Measurements from ENCODE around the gene SLC24A4. TPM values are rescaled to one million over a fixed set of nuclear protein-coding genes. Genes with fewer than 3 reads are reported as not detected.

The SLC24A4 gene
- total and polyA plus RNA-seq, 2 of the 4 experiments (the other 2 are of a cell fraction) = not detected

DNA sequence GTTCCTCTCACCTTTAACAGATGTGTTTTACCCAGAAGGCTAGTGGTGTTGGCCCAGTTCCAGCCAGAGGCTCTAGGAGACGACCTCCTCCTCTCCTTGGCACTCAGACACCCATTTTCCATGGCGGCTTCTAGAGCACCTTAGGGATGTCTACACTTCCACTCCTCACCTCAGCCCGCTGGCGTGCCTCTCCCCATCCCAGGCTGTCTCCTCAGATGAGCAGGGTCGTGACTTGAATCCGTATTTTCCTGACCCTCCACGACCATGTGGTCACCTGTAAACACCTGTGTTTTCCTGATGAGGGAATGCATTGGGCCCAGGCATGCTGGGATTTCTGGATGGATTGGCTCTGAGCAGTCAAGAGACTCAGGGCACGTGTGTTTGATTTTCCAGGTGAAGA is 168.8 kb downstream of the SLC24A4 start:
- WGBS, 2 experiments (ENCODE audit: extremely low coverage in 2 of 2, insufficient read length in 1 of 2) = 57% methylated on average over 2 of the region's 8 CpGs; no CpG with 5 or more reads in 1 of the 2 experiments
- Histone ChIP-seq H3K23ac (ENCODE audit: low read depth, low read length) (no peak overlapping the region), H3K9me3 (ENCODE audit: control insufficient read depth, insufficient read depth, low read length) (no peaks in the 10 kb centered on the region), H2AK9ac (replicated peaks; ENCODE audit: low read depth, low read length, poor library complexity) (no peak overlapping the region), H3K14ac (replicated peaks; ENCODE audit: low read depth, low read length) (no peak overlapping the region), H4K8ac (ENCODE audit: low read depth in 2 of 2, low read length in 2 of 2) (no peak overlapping the region), H3K56ac (ENCODE audit: extremely low read depth, insufficient read depth, low read length) (no peak overlapping the region), H2AFZ (replicated peaks; ENCODE audit: low read length, poor library complexity) (no peak overlapping the region), H3K27ac (ENCODE audit: insufficient read depth, low read length) (no peak overlapping the region), H4K20me1 (ENCODE audit: insufficient read depth, low read length) (no peaks in the 10 kb centered on the region), H3K4me1 (ENCODE audit: control insufficient read depth, insufficient read depth, low read length) (peaks cover 15% of the 10 kb centered on the region), H2BK5ac (ENCODE audit: low read depth, low read length, poor library complexity, severe bottlenecking) (no peak overlapping the region), H4K5ac (ENCODE audit: low read depth, low read length) (no peak overlapping the region), H3K79me1 (ENCODE audit: low read depth in 1 of 2, low read length in 2 of 2) (no peaks in the 10 kb centered on the region), H3K4me3 (ENCODE audit: insufficient read depth, low read depth, low read length) (no peak overlapping the region), H2AK5ac (ENCODE audit: low read depth, low read length) (no peak overlapping the region), H3K36me3 (ENCODE audit: control insufficient read depth, insufficient read depth, low read length) (no peaks in the 10 kb centered on the region), H3K9ac (ENCODE audit: low read depth, low read length) (no peak overlapping the region), H2BK20ac (ENCODE audit: low read depth, low read length) (no peak overlapping the region), H3K4ac (ENCODE audit: low read depth, low read length) (no peak overlapping the region), H3K27me3 (ENCODE audit: control insufficient read depth, insufficient read depth, low read length) (no peaks in the 10 kb centered on the region), H2BK120ac (ENCODE audit: low read depth, low read length) (no peak overlapping the region), H3K18ac (ENCODE audit: low read depth, low read length) (no peak overlapping the region), H2BK15ac (ENCODE audit: low read depth, low read length) (no peak overlapping the region), H3K9me1 (ENCODE audit: insufficient read depth, low read length) (peaks cover 13% of the 10 kb centered on the region), H4K91ac (ENCODE audit: insufficient read depth, low read depth, low read length) (no peak overlapping the region), H3K4me2 (ENCODE audit: low read depth, low read length) (no peak overlapping the region)
- dilution Hi-C loops (cut with HindIII; ENCODE audit: low sequenced_read_pairs, unreplicated experiment) = no loop called here
- ChIA-PET POLR2A (ENCODE audit: unreplicated experiment) (no interaction called here), CTCF (no interaction called here)
- BruUV-seq (replicated peaks) = no TSS peak
- in situ Hi-C loops (cut with MboI; ENCODE audit: low sequenced_read_pairs) = no loop called here
- no peak for TF ChIP-seq CEBPB (IDR thresholded peaks at IDR 0.05; ENCODE audit: low read depth, low read length)
- no peak for TF ChIP-seq POLR2A (IDR thresholded peaks at IDR 0.05; ENCODE audit: low read depth, low read length)
- no peak for TF ChIP-seq MXI1 (IDR thresholded peaks at IDR 0.05; ENCODE audit: borderline replicate concordance, low read depth, low read length)
- TF ChIP-seq, protein P1, sequence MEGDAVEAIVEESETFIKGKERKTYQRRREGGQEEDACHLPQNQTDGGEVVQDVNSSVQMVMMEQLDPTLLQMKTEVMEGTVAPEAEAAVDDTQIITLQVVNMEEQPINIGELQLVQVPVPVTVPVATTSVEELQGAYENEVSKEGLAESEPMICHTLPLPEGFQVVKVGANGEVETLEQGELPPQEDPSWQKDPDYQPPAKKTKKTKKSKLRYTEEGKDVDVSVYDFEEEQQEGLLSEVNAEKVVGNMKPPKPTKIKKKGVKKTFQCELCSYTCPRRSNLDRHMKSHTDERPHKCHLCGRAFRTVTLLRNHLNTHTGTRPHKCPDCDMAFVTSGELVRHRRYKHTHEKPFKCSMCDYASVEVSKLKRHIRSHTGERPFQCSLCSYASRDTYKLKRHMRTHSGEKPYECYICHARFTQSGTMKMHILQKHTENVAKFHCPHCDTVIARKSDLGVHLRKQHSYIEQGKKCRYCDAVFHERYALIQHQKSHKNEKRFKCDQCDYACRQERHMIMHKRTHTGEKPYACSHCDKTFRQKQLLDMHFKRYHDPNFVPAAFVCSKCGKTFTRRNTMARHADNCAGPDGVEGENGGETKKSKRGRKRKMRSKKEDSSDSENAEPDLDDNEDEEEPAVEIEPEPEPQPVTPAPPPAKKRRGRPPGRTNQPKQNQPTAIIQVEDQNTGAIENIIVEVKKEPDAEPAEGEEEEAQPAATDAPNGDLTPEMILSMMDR (conservative IDR thresholded peaks at IDR 0.05; ENCODE audit: low read depth, low read length) = no peak
- no peak for TF ChIP-seq RCOR1 (IDR thresholded peaks at IDR 0.05; ENCODE audit: insufficient replicate concordance, low read length)
- TF ChIP-seq BHLHE40 (IDR thresholded peaks at IDR 0.05; ENCODE audit: low read depth, low read length) = no peak
- TF ChIP-seq SMC3 (IDR thresholded peaks at IDR 0.05; ENCODE audit: low read depth, low read length) = no peak
- TF ChIP-seq MAFK (IDR thresholded peaks at IDR 0.05; ENCODE audit: low read depth, low read length) = no peak
- TF ChIP-seq, protein P2, sequence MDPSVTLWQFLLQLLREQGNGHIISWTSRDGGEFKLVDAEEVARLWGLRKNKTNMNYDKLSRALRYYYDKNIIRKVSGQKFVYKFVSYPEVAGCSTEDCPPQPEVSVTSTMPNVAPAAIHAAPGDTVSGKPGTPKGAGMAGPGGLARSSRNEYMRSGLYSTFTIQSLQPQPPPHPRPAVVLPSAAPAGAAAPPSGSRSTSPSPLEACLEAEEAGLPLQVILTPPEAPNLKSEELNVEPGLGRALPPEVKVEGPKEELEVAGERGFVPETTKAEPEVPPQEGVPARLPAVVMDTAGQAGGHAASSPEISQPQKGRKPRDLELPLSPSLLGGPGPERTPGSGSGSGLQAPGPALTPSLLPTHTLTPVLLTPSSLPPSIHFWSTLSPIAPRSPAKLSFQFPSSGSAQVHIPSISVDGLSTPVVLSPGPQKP (IDR thresholded peaks at IDR 0.05; ENCODE audit: borderline replicate concordance, low read depth, low read length) = no peak
- no peak for TF ChIP-seq NFE2L2 (IDR thresholded peaks at IDR 0.05; ENCODE audit: low read depth, low read length)
- no peak for TF ChIP-seq FOS (IDR thresholded peaks at IDR 0.05; ENCODE audit: low read depth, low read length)
- intact Hi-C loops (cut with micrococcal nuclease) = no loop called here
- DNase-seq = no peak
- no peak for ATAC-seq (ENCODE audit: low read depth)

All from IMR-90 (cell line).